GM12878 (cell line): ENCODE measurements around the gene MSI2. TPM values are rescaled to one million over a fixed set of nuclear protein-coding genes. Genes with fewer than 3 reads are reported as not detected.

Source experiments
- ATAC-seq: fragments of 200-7000 bp; cut with Tn5 transposase; 3 replicates; pipeline ENCODE4 v1.9.1; 2020; ENCODE audit warnings: mild to moderate bottlenecking, moderate library complexity
- BruUV-seq: library from RNA; stranded (reverse); fragments of 400-500 nt; replicated peaks from 2 replicates; lab custom pipeline; 2021; lab: Mats Ljungman, UMichigan
- CTCF ChIA-PET: fragments of 300-600 bp; sonication (Branson Sonifier 250); formaldehyde crosslinking; extraction: SDS; loops from one replicate; lab custom pipeline; 2021; ENCODE audit warnings: inconsistent platforms; lab: Yijun Ruan, JAX
- POLR2A ChIA-PET: fragments of 350-600 bp; formaldehyde crosslinking; extraction: SDS; loops from one replicate; lab custom pipeline; 2021; ENCODE audit warnings: inconsistent platforms; lab: Charles Lee
- RAD21 ChIA-PET: fragments of 300-600 bp; sonication (Branson Sonifier 250); formaldehyde crosslinking; loops from one replicate; lab custom pipeline; 2023; ENCODE audit warnings: antibody characterized with exemption; ENCODE audit not compliant: unreplicated experiment; lab: Charles Lee
- SMC1A ChIA-PET: fragments of 300-600 bp; sonication (Branson Sonifier 250); formaldehyde crosslinking; loops from one replicate; lab custom pipeline; 2023; ENCODE audit not compliant: unreplicated experiment, uncharacterized antibody; lab: Charles Lee
- DNase-seq: peaks from one replicate; pipeline ENCODE4 v3.0.0-alpha.2; 2011; ENCODE audit warnings: low read depth, low spot score
- FAIRE-seq: peaks from 3 replicates; lab custom pipeline; 2011; peaks lifted over from hg19 to GRCh38; lab: Jason Lieb, UNC
- H2AFZ ChIP-seq: 2 replicates; pipeline ENCODE4 v1.6.0; 2011; ENCODE audit warnings: low read depth, low read length, control low read depth; ENCODE audit not compliant: control insufficient read depth
- H3K27ac ChIP-seq: 2 replicates; pipeline ENCODE4 v1.5.1; 2011; ENCODE audit warnings: control low read depth; ENCODE audit not compliant: control insufficient read depth, insufficient read depth
- H3K27me3 ChIP-seq, 2 experiments: replicated peaks in 1 of 2; 2 replicates each; pipeline versions ENCODE4 v1.6.0 to v1.6.1; 2011; ENCODE audit warnings: low read length in 1 of 2; ENCODE audit not compliant: control insufficient read depth in 2 of 2, insufficient read depth in 2 of 2
- H3K36me3 ChIP-seq, 2 experiments: 2 replicates each; pipeline ENCODE4 v1.5.1; 2011; ENCODE audit warnings: low read length in 1 of 2; ENCODE audit not compliant: control insufficient read depth in 2 of 2, insufficient read depth in 2 of 2
- H3K4me1 ChIP-seq: 2 replicates; pipeline ENCODE4 v1.6.1; 2011; ENCODE audit warnings: mild to moderate bottlenecking, low read length, moderate library complexity, mixed read lengths; ENCODE audit not compliant: control insufficient read depth, insufficient read depth
- H3K4me2 ChIP-seq: 2 replicates; pipeline ENCODE4 v1.6.0; 2011; ENCODE audit warnings: control low read depth; ENCODE audit not compliant: control insufficient read depth, insufficient read depth
- H3K4me3 ChIP-seq: fragments of 200-600 bp; sonication (generic); 2 replicates; pipeline ENCODE4 v1.5.1; 2016
- H3K79me2 ChIP-seq: 2 replicates; pipeline ENCODE4 v1.6.0; 2011; ENCODE audit warnings: low read length; ENCODE audit not compliant: control insufficient read depth, insufficient read depth
- H3K9ac ChIP-seq: 2 replicates; pipeline ENCODE4 v1.8.0; 2011; ENCODE audit warnings: low read length, control low read depth, mixed read lengths; ENCODE audit not compliant: control insufficient read depth, insufficient read depth
- H3K9me3 ChIP-seq: replicated peaks from 3 replicates; pipeline ENCODE4 v1.5.1; 2011; ENCODE audit warnings: mild to moderate bottlenecking, low read length; ENCODE audit not compliant: control insufficient read depth, insufficient read depth
- H4K20me1 ChIP-seq: 2 replicates; pipeline ENCODE4 v1.6.0; 2011; ENCODE audit not compliant: control insufficient read depth, insufficient read depth
- BCL11A ChIP-seq: IDR thresholded peaks from 2 replicates; pipeline ENCODE4 v1.6.1; 2011; ENCODE audit warnings: low read depth, low read length
- BMI1 ChIP-seq: fragments of 450-650 bp; IDR thresholded peaks from 2 replicates; pipeline ENCODE4 v1.6.1; 2016; ENCODE audit warnings: mild to moderate bottlenecking, moderate library complexity, borderline replicate concordance
- BRCA1 ChIP-seq: IDR thresholded peaks from 2 replicates; pipeline ENCODE4 v1.6.1; 2011; ENCODE audit warnings: low read depth, low read length, improper control_type of control experiment
- DPF2 ChIP-seq: fragments of 450-650 bp; IDR thresholded peaks from 2 replicates; pipeline ENCODE4 v1.6.1; 2017; ENCODE audit warnings: mild to moderate bottlenecking
- FOXM1 ChIP-seq: IDR thresholded peaks from 2 replicates; pipeline ENCODE4 v1.6.1; 2012; ENCODE audit warnings: low read depth, mild to moderate bottlenecking, inconsistent platforms, low read length, moderate library complexity
- HSF1 ChIP-seq: fragments of 150-350 bp; IDR thresholded peaks from 2 replicates; pipeline ENCODE4 v1.6.1; 2014; ENCODE audit warnings: mild to moderate bottlenecking, low read depth, low read length
- JUNB ChIP-seq: IDR thresholded peaks from 2 replicates; pipeline ENCODE4 v1.6.1; 2016; ENCODE audit warnings: antibody characterized with exemption, mild to moderate bottlenecking
- JUND ChIP-seq: IDR thresholded peaks from 2 replicates; pipeline ENCODE4 v1.6.1; 2012; ENCODE audit warnings: low read depth, mild to moderate bottlenecking, low read length, improper control_type of control experiment, moderate library complexity
- MTA2 ChIP-seq: fragments of 450-650 bp; IDR thresholded peaks from 2 replicates; pipeline ENCODE4 v1.6.1; 2016; ENCODE audit warnings: low read depth, mild to moderate bottlenecking, moderate library complexity
- SKIL ChIP-seq: fragments of 450-650 bp; IDR thresholded peaks from 2 replicates; pipeline ENCODE4 v1.6.1; 2017; ENCODE audit warnings: mild to moderate bottlenecking, low read depth, inconsistent platforms; ENCODE audit not compliant: poor library complexity, severe bottlenecking
- SREBF2 ChIP-seq: IDR thresholded peaks from 2 replicates; pipeline ENCODE4 v1.6.1; 2012; ENCODE audit warnings: mild to moderate bottlenecking, low read length
- SUPT20H ChIP-seq: IDR thresholded peaks from 2 replicates; pipeline ENCODE4 v1.6.1; 2011; ENCODE audit warnings: low read depth, mild to moderate bottlenecking, low read length, moderate library complexity, borderline replicate concordance; ENCODE audit not compliant: control insufficient read depth
- YY1 ChIP-seq: IDR thresholded peaks from 2 replicates; pipeline ENCODE4 v1.6.1; 2011; ENCODE audit warnings: low read depth, mild to moderate bottlenecking, low read length
- WGBS: methylation state at CpG from one replicate; pipeline ENCODE4 v1.1.6; 2016; ENCODE audit warnings: low lambda C conversion rate; ENCODE audit not compliant: insufficient replicate concordance, insufficient coverage; ENCODE audit errors: missing lambda C conversion rate; 5-methylcytosine and 5-hydroxymethylcytosine counted together
- in situ Hi-C: fragments of 300-500 bp; cut with MboI; formaldehyde crosslinking; loops from 9 replicates; pipeline ENCODE4 v1.14.3; 2018; ENCODE audit warnings: mixed read lengths
- intact Hi-C: fragments of 100-400 bp; cut with micrococcal nuclease; formaldehyde crosslinking; loops from one replicate; pipeline ENCODE4 v1.14.2; 2022; ENCODE audit not compliant: unreplicated experiment
- polyA plus RNA-seq, 11 experiments: library from polyadenylated mRNA; depleted of rRNA in 4 of 11; unstranded in 6 of 11; stranded (reverse) in 5 of 11; fragments of >200 nt; fragmentation: Nextera tagmentation in 4 of 11; fragmentation: Illumina TruSeq in 1 of 11; extraction: Ambion mirVana in 4 of 11; extraction: Trizol in 1 of 11; gene quantifications; 1 replicate in 1 of 11; 2 replicates in 10 of 11; pipeline versions ENCODE4 v1.2.1 to v1.2.3, GENCODE V29; 2011 to 2016; ENCODE audit warnings: inconsistent platforms in 2 of 11, missing spikeins in 2 of 11, low read depth in 1 of 11
- total RNA-seq, 4 experiments: library from RNA; depleted of rRNA in 3 of 4; stranded (reverse); fragments of >200 nt in 3 of 4; fragmentation: Illumina TruSeq in 1 of 4; extraction: Trizol in 1 of 4; gene quantifications; 2 replicates each; pipeline versions ENCODE4 v1.2.1 to v1.2.3, GENCODE V29; 2013 to 2021

The MSI2 gene
- total and polyA plus RNA-seq, 10 of the 15 experiments (the other 5 are each of a cell fraction or from before 2014, with no cell fraction given), result 6.1 to 76.1 (median 42.0) TPM

GRCh38 chr17:57654040-57654775 lies 397.9 kb downstream of the MSI2 start:
- in situ Hi-C loops, result no loop called here
- FAIRE-seq (no peak), ATAC-seq (no peak), DNase-seq (no peak)
- intact Hi-C loops, result no loop called here
- H3K36me3 ChIP-seq, result peaks cover 5 to 10% of the 10 kb centered on the region in 2 experiments; a peak in 3 of 4 replicates
- H3K4me1 ChIP-seq, result no peaks in the 10 kb centered on the region
- 95% methylated on average over 11 of the region's 11 CpGs for WGBS
- BruUV-seq, result no TSS peak
- no peak overlapping the region for H2AFZ ChIP-seq
- H3K9ac ChIP-seq, result no peak overlapping the region
- H4K20me1 ChIP-seq, result no peaks in the 10 kb centered on the region
- H3K4me2 ChIP-seq, result no peak overlapping the region
- ChIA-PET SMC1A (no interaction called here), RAD21 (no interaction called here), POLR2A (interaction anchor here (0.7 kb wide), 1 partner anchor 159 kb away, joined by 5 read pairs; no protein-coding TSS in a partner anchor), CTCF (interaction anchor here (0.6 to 1.5 kb wide), 2 partner anchors 23 to 56 kb away, joined by 3 read pairs; no protein-coding TSS in a partner anchor)
- no peaks in the 10 kb centered on the region for H3K9me3 ChIP-seq
- no peaks in the 10 kb centered on the region for H3K79me2 ChIP-seq
- TF ChIP-seq BRCA1 (no peak), MTA2 (no peak), JUNB (no peak)
- no peak overlapping the region for H3K27ac ChIP-seq
- H3K27me3 ChIP-seq, result no peaks in the 10 kb centered on the region
- no peak overlapping the region for H3K4me3 ChIP-seq

GRCh38 chr17:57655553-57655952 lies 399.2 kb downstream of the MSI2 start:
- H3K27me3 ChIP-seq, result no peaks in the 10 kb centered on the region
- RAD21 ChIA-PET, result interaction anchor here (0.8 kb wide), 1 partner anchor 38 kb away, joined by 4 read pairs; no protein-coding TSS in a partner anchor
- no peak for ATAC-seq
- POLR2A ChIA-PET, result no interaction called here
- no peaks in the 10 kb centered on the region for H4K20me1 ChIP-seq
- SMC1A ChIA-PET, result interaction anchor here (1.5 kb wide), 1 partner anchor 10 kb away, joined by 3 read pairs; no protein-coding TSS in a partner anchor
- in situ Hi-C loops (no loop called here), intact Hi-C loops (no loop called here)
- H3K27ac ChIP-seq, result no peak overlapping the region
- WGBS, result 86% methylated on average over 6 of the region's 6 CpGs
- no TSS peak for BruUV-seq
- no peak for DNase-seq
- no peaks in the 10 kb centered on the region for H3K9me3 ChIP-seq
- H3K79me2 ChIP-seq, result no peaks in the 10 kb centered on the region
- H3K4me2 ChIP-seq, result no peak overlapping the region
- FAIRE-seq, result no peak
- CTCF ChIA-PET, result interaction anchor here (0.7 to 1.5 kb wide), 2 partner anchors 57 to 92 kb away, joined by 3 read pairs; no protein-coding TSS in a partner anchor
- no peak overlapping the region for H2AFZ ChIP-seq
- H3K4me3 ChIP-seq, result no peak overlapping the region
- no peaks in the 10 kb centered on the region for H3K4me1 ChIP-seq
- H3K36me3 ChIP-seq, result peaks cover 5 to 10% of the 10 kb centered on the region in 2 experiments
- no peak overlapping the region for H3K9ac ChIP-seq
- TF ChIP-seq BCL11A (no peak), FOXM1 (no peak), BMI1 (no peak), DPF2 (no peak), SUPT20H (no peak), YY1 (no peak), SKIL (no peak), SREBF2 (no peak), JUND (no peak), HSF1 (no peak)
